Nephron progenitor cell (in vitro differentiated cells): ENCODE results near the gene LRIG1.
A peak's percentile ranks its signal among the peaks of the same experiment; 100 is the strongest.

Experiments used
- DNase-seq: peaks from one replicate; pipeline ENCODE4 v3.0.0; 2021
- H3K27ac Mint-ChIP-seq: 2 replicates; pipeline ENCODE4 v1.8.0; 2021; ENCODE audit warnings: mild to moderate bottlenecking, moderate library complexity, mixed read lengths
- H3K27me3 Mint-ChIP-seq: 2 replicates; pipeline ENCODE4 v1.8.0; 2021; ENCODE audit warnings: mild to moderate bottlenecking, low read depth, mixed read lengths; ENCODE audit not compliant: poor library complexity
- H3K36me3 Mint-ChIP-seq: 2 replicates; pipeline ENCODE4 v1.8.0; 2021; ENCODE audit warnings: low read depth, mixed read lengths
- H3K4me1 Mint-ChIP-seq: 2 replicates; pipeline ENCODE4 v1.8.0; 2021; ENCODE audit warnings: mixed read lengths
- H3K4me3 Mint-ChIP-seq: 2 replicates; pipeline ENCODE4 v1.8.0; 2021; ENCODE audit warnings: mild to moderate bottlenecking, moderate library complexity, mixed read lengths
- H3K9me3 Mint-ChIP-seq: 2 replicates; pipeline ENCODE4 v1.8.0; 2021; ENCODE audit warnings: mild to moderate bottlenecking, moderate library complexity, mixed read lengths
- TF ChIP-seq, protein P1 (sequence below): fragments of 200-600 bp; sonication (generic); IDR thresholded peaks from 2 replicates; pipeline ENCODE4 v1.5.0; 2021; ENCODE audit warnings: antibody characterized with exemption

LRIG1 gene

DNA sequence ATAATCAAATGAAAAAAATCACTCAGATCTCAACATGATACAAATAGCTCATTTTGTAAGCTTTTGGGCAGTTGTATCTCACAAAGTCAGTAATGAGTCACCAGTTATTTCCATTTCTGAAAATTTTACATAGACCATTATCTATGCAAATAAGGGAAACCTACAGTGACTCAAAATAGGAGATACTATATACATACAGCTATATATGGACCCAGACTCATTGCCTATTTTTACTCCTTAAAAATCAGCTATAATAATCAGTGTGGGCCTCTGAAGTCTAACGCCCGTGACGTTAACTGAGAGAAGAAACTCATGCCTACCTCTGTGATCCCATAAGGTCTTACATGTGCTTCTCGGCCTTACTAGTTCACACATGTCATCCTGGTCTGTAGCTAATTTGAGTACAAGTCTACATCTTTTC, 31.6 kb downstream of the LRIG1 start:
- H3K4me1 Mint-ChIP-seq, result peaks cover 56% of the 10 kb centered on the region

DNA sequence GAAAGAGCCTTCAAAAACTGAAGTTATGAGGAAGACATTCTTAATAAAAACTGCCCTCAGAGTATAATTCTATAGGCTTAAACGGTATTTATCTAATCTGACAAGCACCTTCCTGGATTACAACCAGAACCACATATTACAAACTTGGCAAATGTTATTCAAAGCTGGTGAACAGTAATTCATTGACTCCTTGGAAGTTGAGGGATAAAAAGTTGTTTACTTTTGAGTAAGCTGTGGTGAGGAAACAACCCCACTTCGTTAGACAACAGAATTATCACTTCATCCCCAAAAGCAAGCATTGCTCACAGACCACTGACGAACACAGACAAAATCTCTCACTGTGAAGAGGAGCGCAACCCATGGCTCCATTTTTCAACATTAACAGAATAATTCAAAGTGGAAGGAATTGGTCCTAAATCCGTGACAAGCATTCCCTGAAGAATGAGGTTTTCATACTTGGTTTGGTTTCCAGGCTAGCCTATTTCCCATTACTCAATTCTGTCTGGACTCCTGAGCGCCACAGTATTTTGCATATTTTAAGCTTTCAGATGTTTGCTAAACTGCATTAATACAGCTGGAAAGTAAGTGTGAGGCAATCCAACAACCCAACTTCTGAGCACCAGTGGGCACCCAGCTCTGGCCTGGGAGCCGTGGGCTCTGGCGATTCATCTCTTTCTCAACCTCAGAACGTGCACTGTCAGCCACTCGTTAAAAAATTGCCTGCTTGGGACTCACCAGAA, 32.7 kb downstream of the LRIG1 start:
- H3K27me3 Mint-ChIP-seq, result peaks cover 4% of the 10 kb centered on the region
- no peaks in the 10 kb centered on the region for H3K36me3 Mint-ChIP-seq
- TF ChIP-seq, protein P1, sequence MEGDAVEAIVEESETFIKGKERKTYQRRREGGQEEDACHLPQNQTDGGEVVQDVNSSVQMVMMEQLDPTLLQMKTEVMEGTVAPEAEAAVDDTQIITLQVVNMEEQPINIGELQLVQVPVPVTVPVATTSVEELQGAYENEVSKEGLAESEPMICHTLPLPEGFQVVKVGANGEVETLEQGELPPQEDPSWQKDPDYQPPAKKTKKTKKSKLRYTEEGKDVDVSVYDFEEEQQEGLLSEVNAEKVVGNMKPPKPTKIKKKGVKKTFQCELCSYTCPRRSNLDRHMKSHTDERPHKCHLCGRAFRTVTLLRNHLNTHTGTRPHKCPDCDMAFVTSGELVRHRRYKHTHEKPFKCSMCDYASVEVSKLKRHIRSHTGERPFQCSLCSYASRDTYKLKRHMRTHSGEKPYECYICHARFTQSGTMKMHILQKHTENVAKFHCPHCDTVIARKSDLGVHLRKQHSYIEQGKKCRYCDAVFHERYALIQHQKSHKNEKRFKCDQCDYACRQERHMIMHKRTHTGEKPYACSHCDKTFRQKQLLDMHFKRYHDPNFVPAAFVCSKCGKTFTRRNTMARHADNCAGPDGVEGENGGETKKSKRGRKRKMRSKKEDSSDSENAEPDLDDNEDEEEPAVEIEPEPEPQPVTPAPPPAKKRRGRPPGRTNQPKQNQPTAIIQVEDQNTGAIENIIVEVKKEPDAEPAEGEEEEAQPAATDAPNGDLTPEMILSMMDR, result no peak
- DNase-seq, result no peak
- H3K4me1 Mint-ChIP-seq, result peaks cover 66% of the 10 kb centered on the region
- H3K4me3 Mint-ChIP-seq, result no peak overlapping the region
- peaks cover 4% of the 10 kb centered on the region for H3K9me3 Mint-ChIP-seq
- no peak overlapping the region for H3K27ac Mint-ChIP-seq

More for the DNA sequence above, 31.6 kb downstream of the LRIG1 start:
- no peak overlapping the region for H3K4me3 Mint-ChIP-seq
- H3K36me3 Mint-ChIP-seq, result no peaks in the 10 kb centered on the region
- no peak for DNase-seq
- H3K27me3 Mint-ChIP-seq, result peaks cover 4% of the 10 kb centered on the region
- peak overlapping the region; percentile 36 for H3K27ac Mint-ChIP-seq
- peaks cover 4% of the 10 kb centered on the region for H3K9me3 Mint-ChIP-seq
- TF ChIP-seq, protein P1, result no peak

- Mint-ChIP-seq H3K36me3 (peaks cover 8% of the 10 kb centered on the region), H3K27ac (peak overlapping the region; percentile 38), H3K27me3 (peaks cover 7% of the 10 kb centered on the region), H3K9me3 (peaks cover 4% of the 10 kb centered on the region), H3K4me3 (peak overlapping the region; percentile 72), H3K4me1 (peaks cover 81% of the 10 kb centered on the region)
- TF ChIP-seq, protein P1, result no peak
- DNase-seq, result no peak
Observed at GRCh38 chr3:66466606-66467270, 34.1 kb downstream of the LRIG1 start.

DNA sequence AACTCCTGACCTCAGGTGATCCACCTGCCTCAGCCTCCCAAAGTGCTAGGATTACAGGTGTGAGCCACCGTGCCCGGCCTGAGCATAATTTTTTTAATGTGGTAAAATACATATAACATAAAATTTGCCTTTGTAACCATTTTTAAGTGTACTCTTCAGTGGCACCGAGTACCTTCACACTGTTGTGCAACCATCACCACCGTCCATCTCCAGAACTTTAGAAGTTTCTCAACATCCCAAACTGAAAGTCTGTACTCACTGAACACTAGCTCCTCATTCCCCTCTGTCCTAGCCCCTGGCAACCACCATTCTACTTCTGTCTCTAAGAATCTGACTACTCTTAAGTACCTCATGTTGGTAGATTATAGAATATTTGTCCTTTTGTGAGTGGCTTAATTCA, 35.2 kb downstream of the LRIG1 start:
- Mint-ChIP-seq H3K4me1 (peaks cover 70% of the 10 kb centered on the region), H3K9me3 (peaks cover 4% of the 10 kb centered on the region), H3K4me3 (no peak overlapping the region), H3K27ac (no peak overlapping the region), H3K27me3 (peaks cover 7% of the 10 kb centered on the region), H3K36me3 (peaks cover 14% of the 10 kb centered on the region)
- TF ChIP-seq, protein P1, result no peak
- DNase-seq, result no peak

GRCh38 chr3:66465034-66465433, 35.8 kb downstream of the LRIG1 start:
- peaks cover 65% of the 10 kb centered on the region for H3K4me1 Mint-ChIP-seq
- peaks cover 20% of the 10 kb centered on the region for H3K36me3 Mint-ChIP-seq

More at GRCh38 chr3:66465034-66465433, 35.8 kb downstream of the LRIG1 start:
- H3K4me3 Mint-ChIP-seq, result no peak overlapping the region
- peaks cover 7% of the 10 kb centered on the region for H3K27me3 Mint-ChIP-seq
- no peak for DNase-seq
- H3K9me3 Mint-ChIP-seq, result peaks cover 2% of the 10 kb centered on the region
- TF ChIP-seq, protein P1, result no peak
- H3K27ac Mint-ChIP-seq, result no peak overlapping the region
